Adipocyte (in vitro differentiated cells): ENCODE data around the gene TRMO.

ENCODE experiments used
- DNase-seq: peaks from one replicate; pipeline ENCODE4 v3.0.0-alpha.2; 2015; ENCODE audit warnings: low read depth
- H3K27me3 ChIP-seq: replicated peaks from 2 replicates; pipeline ENCODE4 v1.7.0; 2013; ENCODE audit warnings: mild to moderate bottlenecking, low read length, moderate library complexity; ENCODE audit not compliant: control insufficient read depth, insufficient read depth
- H3K36me3 ChIP-seq: 2 replicates; pipeline ENCODE4 v1.7.0; 2013; ENCODE audit warnings: low read length, mild to moderate bottlenecking, moderate library complexity; ENCODE audit not compliant: control insufficient read depth, insufficient read depth, severe bottlenecking
- H3K4me1 ChIP-seq: 2 replicates; pipeline ENCODE4 v1.7.0; 2013; ENCODE audit warnings: mild to moderate bottlenecking, low read length, moderate library complexity; ENCODE audit not compliant: control insufficient read depth, insufficient read depth
- H3K4me3 ChIP-seq: 2 replicates; pipeline ENCODE4 v1.7.0; 2013; ENCODE audit warnings: mild to moderate bottlenecking, low read length, moderate library complexity
- H3K9ac ChIP-seq: 2 replicates; pipeline ENCODE4 v1.7.0; 2013; ENCODE audit warnings: mild to moderate bottlenecking, low read length, moderate library complexity
- H3K9me3 ChIP-seq: 2 replicates; pipeline ENCODE4 v1.7.0; 2013; ENCODE audit warnings: mild to moderate bottlenecking, low read length, moderate library complexity; ENCODE audit not compliant: control insufficient read depth

Gene TRMO

GRCh38 chr9:97900738-97901565 is 21.3 kb downstream of the TRMO start:
- DNase-seq = peak; percentile 69
- peak overlapping the region; percentile 63 for H3K9ac ChIP-seq
- H3K9me3 ChIP-seq = no peaks in the 10 kb centered on the region
- H3K36me3 ChIP-seq = peaks cover 6% of the 10 kb centered on the region
- H3K27me3 ChIP-seq = no peaks in the 10 kb centered on the region
- peak overlapping the region; percentile 62 for H3K4me3 ChIP-seq
- peaks cover 33% of the 10 kb centered on the region for H3K4me1 ChIP-seq

- Histone ChIP-seq H3K36me3 (peaks cover 6% of the 10 kb centered on the region), H3K4me1 (peaks cover 28% of the 10 kb centered on the region), H3K4me3 (peak overlapping the region; percentile 62), H3K27me3 (no peaks in the 10 kb centered on the region), H3K9me3 (no peaks in the 10 kb centered on the region), H3K9ac (peak overlapping the region; percentile 63)
- peak; percentile 12 for DNase-seq
Measured at GRCh38 chr9:97900103-97900737, 22.1 kb downstream of the TRMO start.

- Histone ChIP-seq H3K27me3 (no peaks in the 10 kb centered on the region), H3K9me3 (no peaks in the 10 kb centered on the region), H3K4me3 (no peak overlapping the region), H3K9ac (no peak overlapping the region), H3K4me1 (peaks cover 24% of the 10 kb centered on the region), H3K36me3 (no peaks in the 10 kb centered on the region)
- DNase-seq = no peak
Measured at GRCh38 chr9:97895695-97896332, 26.5 kb downstream of the TRMO start.

GRCh38 chr9:97895211-97895610 is 27.1 kb downstream of the TRMO start:
- no peak overlapping the region for H3K9ac ChIP-seq
- H3K4me1 ChIP-seq = peaks cover 24% of the 10 kb centered on the region
- H3K36me3 ChIP-seq = no peaks in the 10 kb centered on the region
- no peaks in the 10 kb centered on the region for H3K9me3 ChIP-seq
- no peaks in the 10 kb centered on the region for H3K27me3 ChIP-seq
- no peak for DNase-seq
- no peak overlapping the region for H3K4me3 ChIP-seq

GRCh38 chr9:97892421-97892820 is 29.9 kb downstream of the TRMO start:
- Histone ChIP-seq H3K27me3 (no peaks in the 10 kb centered on the region), H3K9me3 (no peaks in the 10 kb centered on the region), H3K36me3 (no peaks in the 10 kb centered on the region), H3K4me3 (no peak overlapping the region), H3K9ac (no peak overlapping the region), H3K4me1 (peaks cover 20% of the 10 kb centered on the region)
- no peak for DNase-seq

GRCh38 chr9:97891736-97892135 is 30.6 kb downstream of the TRMO start:
- Histone ChIP-seq H3K9ac (no peak overlapping the region), H3K4me3 (no peak overlapping the region), H3K36me3 (no peaks in the 10 kb centered on the region), H3K4me1 (peaks cover 20% of the 10 kb centered on the region), H3K27me3 (no peaks in the 10 kb centered on the region), H3K9me3 (no peaks in the 10 kb centered on the region)
- no peak for DNase-seq

GRCh38 chr9:97889941-97890887 is 32.1 kb downstream of the TRMO start:
- Histone ChIP-seq H3K9ac (no peak overlapping the region), H3K4me3 (no peak overlapping the region), H3K27me3 (no peaks in the 10 kb centered on the region), H3K9me3 (no peaks in the 10 kb centered on the region), H3K36me3 (no peaks in the 10 kb centered on the region), H3K4me1 (peaks cover 20% of the 10 kb centered on the region)
- peak; percentile 18 for DNase-seq

GRCh38 chr9:97880336-97880735 is 42.0 kb downstream of the TRMO start:
- Histone ChIP-seq H3K4me3 (no peak overlapping the region), H3K9me3 (no peaks in the 10 kb centered on the region), H3K27me3 (no peaks in the 10 kb centered on the region), H3K36me3 (no peaks in the 10 kb centered on the region), H3K9ac (no peak overlapping the region), H3K4me1 (peaks cover 22% of the 10 kb centered on the region)
- DNase-seq = no peak

- H3K9ac ChIP-seq = no peak overlapping the region
- H3K27me3 ChIP-seq = no peaks in the 10 kb centered on the region
- H3K36me3 ChIP-seq = no peaks in the 10 kb centered on the region
- H3K9me3 ChIP-seq = no peaks in the 10 kb centered on the region
- H3K4me3 ChIP-seq = no peak overlapping the region
- no peak for DNase-seq
- H3K4me1 ChIP-seq = peaks cover 22% of the 10 kb centered on the region
Measured at GRCh38 chr9:97876061-97876460, 46.2 kb downstream of the TRMO start.

- H3K36me3 ChIP-seq = no peaks in the 10 kb centered on the region
- no peak overlapping the region for H3K9ac ChIP-seq
- no peaks in the 10 kb centered on the region for H3K9me3 ChIP-seq
- no peak for DNase-seq
- H3K4me3 ChIP-seq = no peak overlapping the region
- H3K27me3 ChIP-seq = peaks cover 5% of the 10 kb centered on the region
- H3K4me1 ChIP-seq = peaks cover 20% of the 10 kb centered on the region
Measured at GRCh38 chr9:97875111-97875510, 47.2 kb downstream of the TRMO start.
